WTC11 (cell line): ENCODE measurements around the gene REEP3. TPM values are rescaled to one million over a fixed set of nuclear protein-coding genes. Genes with fewer than 3 reads are reported as not detected.

ENCODE experiments used
- ATAC-seq: fragments of 200-7000 bp; cut with Tn5 transposase; 2 replicates; pipeline ENCODE4 v1.10.0; 2021; ENCODE audit warnings: mild to moderate bottlenecking, moderate library complexity
- CTCF ChIA-PET: fragments of 300-600 bp; sonication (Branson Sonifier 250); formaldehyde crosslinking; loops from one replicate; lab custom pipeline; 2021; ENCODE audit warnings: antibody characterized with exemption; lab: Charles Lee
- POLR2A ChIA-PET: fragments of 350-600 bp; sonication (Branson Sonifier 250); formaldehyde crosslinking; loops from one replicate; lab custom pipeline; 2021; ENCODE audit warnings: antibody characterized with exemption; lab: Charles Lee
- DNase-seq: peaks from one replicate; pipeline ENCODE4 v3.0.0; 2021; ENCODE audit warnings: low spot score
- H3K27ac Mint-ChIP-seq: 2 replicates; pipeline ENCODE4 v1.8.0; 2021; ENCODE audit warnings: mixed read lengths
- H3K27me3 Mint-ChIP-seq: 2 replicates; pipeline ENCODE4 v1.8.0; 2021; ENCODE audit warnings: low read depth, mild to moderate bottlenecking, moderate library complexity, mixed read lengths
- H3K36me3 Mint-ChIP-seq: 2 replicates; pipeline ENCODE4 v1.8.0; 2021; ENCODE audit warnings: mixed read lengths
- H3K4me1 Mint-ChIP-seq: 2 replicates; pipeline ENCODE4 v1.8.0; 2022; ENCODE audit warnings: mixed read lengths
- H3K4me3 Mint-ChIP-seq: 2 replicates; pipeline ENCODE4 v1.8.0; 2021; ENCODE audit warnings: mild to moderate bottlenecking, moderate library complexity, mixed read lengths
- H3K9me3 Mint-ChIP-seq: 2 replicates; pipeline ENCODE4 v1.8.0; 2021; ENCODE audit warnings: mixed read lengths
- CREM ChIP-seq: sonication (generic); formaldehyde crosslinking; IDR thresholded peaks from 2 replicates; pipeline ENCODE4 v1.8.1; 2022; ENCODE audit warnings: mild to moderate bottlenecking, missing genetic modification reagents, moderate library complexity
- ELF4 ChIP-seq: sonication (generic); formaldehyde crosslinking; IDR thresholded peaks from 2 replicates; pipeline ENCODE4 v1.8.1; 2022; ENCODE audit warnings: low read depth, mild to moderate bottlenecking, moderate library complexity, missing genetic modification reagents
- EMX1 ChIP-seq: fragments of 250-450 bp; sonication (Bioruptor Pico); IDR thresholded peaks from 2 replicates; pipeline ENCODE4 v1.8.0; 2021; ENCODE audit warnings: mild to moderate bottlenecking
- ETV6 ChIP-seq: sonication (generic); formaldehyde crosslinking; IDR thresholded peaks from 2 replicates; pipeline ENCODE4 v1.8.1; 2022; ENCODE audit warnings: mild to moderate bottlenecking, missing genetic modification reagents
- IRF2 ChIP-seq: sonication (generic); formaldehyde crosslinking; IDR thresholded peaks from 2 replicates; pipeline ENCODE4 v1.8.0; 2022; ENCODE audit warnings: low read depth, missing genetic modification reagents, borderline replicate concordance
- NFE2L1 ChIP-seq: sonication (generic); formaldehyde crosslinking; IDR thresholded peaks from 2 replicates; pipeline ENCODE4 v1.8.1; 2023; ENCODE audit warnings: missing genetic modification reagents
- NR1H2 ChIP-seq: sonication (generic); formaldehyde crosslinking; IDR thresholded peaks from 2 replicates; pipeline ENCODE4 v1.9.0; 2021; ENCODE audit warnings: mild to moderate bottlenecking, moderate library complexity, missing genetic modification reagents
- NR2C2 ChIP-seq: sonication (generic); formaldehyde crosslinking; IDR thresholded peaks from 2 replicates; pipeline ENCODE4 v1.8.0; 2022; ENCODE audit warnings: mild to moderate bottlenecking, missing genetic modification reagents
- NR3C1 ChIP-seq: sonication (generic); formaldehyde crosslinking; conservative IDR thresholded peaks from 2 replicates; pipeline ENCODE4 v1.8.1; 2023; ENCODE audit warnings: low read depth, mild to moderate bottlenecking, missing genetic modification reagents
- SOX15 ChIP-seq: fragments of 250-450 bp; sonication (Bioruptor Pico); IDR thresholded peaks from 2 replicates; pipeline ENCODE4 v1.9.0; 2021; ENCODE audit warnings: mild to moderate bottlenecking
- TCF7 ChIP-seq: sonication (generic); formaldehyde crosslinking; IDR thresholded peaks from 2 replicates; pipeline ENCODE4 v1.8.0; 2022; ENCODE audit warnings: mild to moderate bottlenecking, low read depth, missing genetic modification reagents, moderate library complexity
- TEAD4 ChIP-seq: sonication (generic); formaldehyde crosslinking; IDR thresholded peaks from 2 replicates; pipeline ENCODE4 v1.8.0; 2022; ENCODE audit warnings: mild to moderate bottlenecking, missing genetic modification reagents
- ZBTB21 ChIP-seq: sonication (generic); formaldehyde crosslinking; IDR thresholded peaks from 2 replicates; pipeline ENCODE4 v1.8.1; 2023; ENCODE audit warnings: mild to moderate bottlenecking, missing genetic modification reagents, borderline replicate concordance
- ZNF138 ChIP-seq: sonication (generic); formaldehyde crosslinking; conservative IDR thresholded peaks from 2 replicates; pipeline ENCODE4 v1.8.1; 2022; ENCODE audit warnings: mild to moderate bottlenecking, moderate library complexity, missing genetic modification reagents
- ZNF396 ChIP-seq: fragments of 250-450 bp; sonication (Bioruptor Pico); IDR thresholded peaks from 2 replicates; pipeline ENCODE4 v1.8.0; 2021; ENCODE audit warnings: mild to moderate bottlenecking, moderate library complexity, borderline replicate concordance
- ZNF416 ChIP-seq: fragments of 250-450 bp; sonication (Bioruptor Pico); IDR thresholded peaks from 2 replicates; pipeline ENCODE4 v1.9.0; 2021; ENCODE audit warnings: mild to moderate bottlenecking, inconsistent platforms
- total RNA-seq: library from RNA; stranded (reverse); gene quantifications from 3 replicates; pipeline ENCODE4 v1.2.3, GENCODE V29; 2021
- TF ChIP-seq, protein P1 (sequence below): sonication (generic); formaldehyde crosslinking; IDR thresholded peaks from 2 replicates; pipeline ENCODE4 v1.8.1; 2023; ENCODE audit warnings: mild to moderate bottlenecking, missing genetic modification reagents, moderate library complexity
- TF ChIP-seq, protein P2 (sequence below): sonication (generic); formaldehyde crosslinking; conservative IDR thresholded peaks from 2 replicates; pipeline ENCODE4 v1.8.1; 2023; ENCODE audit warnings: mild to moderate bottlenecking, low read depth, missing genetic modification reagents, moderate library complexity
- TF ChIP-seq, protein P3 (sequence below): sonication (generic); formaldehyde crosslinking; IDR thresholded peaks from 2 replicates; pipeline ENCODE4 v1.8.0; 2023; ENCODE audit warnings: missing genetic modification reagents
- TF ChIP-seq, protein P4 (sequence below): sonication (generic); formaldehyde crosslinking; IDR thresholded peaks from 2 replicates; pipeline ENCODE4 v1.8.0; 2022; ENCODE audit warnings: mild to moderate bottlenecking, missing genetic modification reagents
- TF ChIP-seq, protein P5 (sequence below): fragments of 250-450 bp; sonication (Bioruptor Pico); IDR thresholded peaks from 2 replicates; pipeline ENCODE4 v1.9.0; 2021; ENCODE audit warnings: mild to moderate bottlenecking, borderline replicate concordance

REEP3 gene
- total RNA-seq, 1 experiment from 2014 or later, result 18.5 TPM

DNA sequence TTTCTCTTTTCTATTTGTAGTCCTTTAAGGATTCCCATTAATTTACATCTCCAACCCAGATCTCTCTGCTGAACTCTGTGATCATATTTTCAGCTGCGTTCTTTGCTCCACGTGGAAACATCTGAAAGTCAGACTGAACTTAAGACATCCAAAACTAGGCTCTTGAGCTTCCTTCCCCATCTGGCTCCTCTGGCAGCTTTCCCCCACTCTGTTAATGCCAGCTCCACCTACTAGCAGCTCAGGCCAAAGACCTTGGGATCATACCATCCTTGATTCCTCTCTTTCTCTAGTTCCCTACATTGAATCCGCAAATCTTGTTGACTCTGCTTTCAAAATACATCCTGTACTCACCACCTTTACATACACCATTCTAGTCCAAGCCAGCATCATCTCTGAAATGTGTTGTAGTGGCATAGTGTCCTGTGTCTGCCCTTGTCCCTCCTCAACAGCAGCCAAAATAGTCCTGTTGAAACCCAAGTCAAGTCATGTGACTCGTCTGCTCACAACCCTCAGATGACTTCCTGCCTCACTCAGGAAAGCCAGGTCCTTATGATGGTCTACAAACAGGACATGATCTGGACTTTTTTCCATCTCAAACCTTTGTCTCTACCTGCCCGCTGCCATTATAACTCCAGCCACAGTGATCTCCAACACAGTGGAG is 7.0 kb downstream of the REEP3 start:
- POLR2A ChIA-PET, result interaction anchor here (0.6 kb wide), 1 partner anchor 132 kb away, joined by 5 read pairs; no protein-coding TSS in a partner anchor
- H3K9me3 Mint-ChIP-seq, result no peaks in the 10 kb centered on the region; the same call in 1 of the 2 replicates
- TF ChIP-seq, protein P1, sequence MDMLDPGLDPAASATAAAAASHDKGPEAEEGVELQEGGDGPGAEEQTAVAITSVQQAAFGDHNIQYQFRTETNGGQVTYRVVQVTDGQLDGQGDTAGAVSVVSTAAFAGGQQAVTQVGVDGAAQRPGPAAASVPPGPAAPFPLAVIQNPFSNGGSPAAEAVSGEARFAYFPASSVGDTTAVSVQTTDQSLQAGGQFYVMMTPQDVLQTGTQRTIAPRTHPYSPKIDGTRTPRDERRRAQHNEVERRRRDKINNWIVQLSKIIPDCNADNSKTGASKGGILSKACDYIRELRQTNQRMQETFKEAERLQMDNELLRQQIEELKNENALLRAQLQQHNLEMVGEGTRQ (CRISPR knock-in tag), result peak; percentile 39; the same call in 1 of the 2 replicates
- TF ChIP-seq ETV6 (CRISPR knock-in tag), result no peak
- peaks cover 9% of the 10 kb centered on the region for H3K36me3 Mint-ChIP-seq
- no peak for ATAC-seq
- no peaks in the 10 kb centered on the region for H3K27me3 Mint-ChIP-seq
- no peak overlapping the region for H3K4me3 Mint-ChIP-seq
- DNase-seq, result no peak
- peaks cover 31% of the 10 kb centered on the region for H3K4me1 Mint-ChIP-seq
- CTCF ChIA-PET, result no interaction called here
- peak overlapping the region; percentile 88 for H3K27ac Mint-ChIP-seq

DNA sequence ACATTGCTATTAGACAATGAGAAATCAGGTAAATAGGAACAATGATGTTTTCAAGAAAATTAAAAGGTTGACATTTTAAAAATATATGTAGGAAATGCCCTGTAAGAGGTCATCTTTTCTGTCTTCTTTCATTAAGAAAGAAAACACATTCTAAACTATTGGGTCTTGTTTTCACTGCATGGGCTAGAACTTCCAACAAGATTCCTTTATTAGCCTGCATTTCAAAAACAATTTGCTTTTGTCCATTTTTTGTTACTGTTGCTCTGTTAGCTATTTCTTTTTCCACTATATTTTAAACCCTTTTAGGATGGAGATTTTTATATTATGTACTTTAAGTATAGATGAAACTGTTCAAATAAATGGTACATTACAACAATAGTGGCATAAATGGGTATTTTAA is 9.2 kb downstream of the REEP3 start:
- ATAC-seq, result no peak
- Mint-ChIP-seq H3K27ac (no peak overlapping the region), H3K4me3 (no peak overlapping the region), H3K36me3 (peaks cover 9% of the 10 kb centered on the region)
- no peak for TF ChIP-seq CREM (CRISPR knock-in tag)
- no peak for TF ChIP-seq ZNF138 (CRISPR knock-in tag)
- TF ChIP-seq, protein P2, sequence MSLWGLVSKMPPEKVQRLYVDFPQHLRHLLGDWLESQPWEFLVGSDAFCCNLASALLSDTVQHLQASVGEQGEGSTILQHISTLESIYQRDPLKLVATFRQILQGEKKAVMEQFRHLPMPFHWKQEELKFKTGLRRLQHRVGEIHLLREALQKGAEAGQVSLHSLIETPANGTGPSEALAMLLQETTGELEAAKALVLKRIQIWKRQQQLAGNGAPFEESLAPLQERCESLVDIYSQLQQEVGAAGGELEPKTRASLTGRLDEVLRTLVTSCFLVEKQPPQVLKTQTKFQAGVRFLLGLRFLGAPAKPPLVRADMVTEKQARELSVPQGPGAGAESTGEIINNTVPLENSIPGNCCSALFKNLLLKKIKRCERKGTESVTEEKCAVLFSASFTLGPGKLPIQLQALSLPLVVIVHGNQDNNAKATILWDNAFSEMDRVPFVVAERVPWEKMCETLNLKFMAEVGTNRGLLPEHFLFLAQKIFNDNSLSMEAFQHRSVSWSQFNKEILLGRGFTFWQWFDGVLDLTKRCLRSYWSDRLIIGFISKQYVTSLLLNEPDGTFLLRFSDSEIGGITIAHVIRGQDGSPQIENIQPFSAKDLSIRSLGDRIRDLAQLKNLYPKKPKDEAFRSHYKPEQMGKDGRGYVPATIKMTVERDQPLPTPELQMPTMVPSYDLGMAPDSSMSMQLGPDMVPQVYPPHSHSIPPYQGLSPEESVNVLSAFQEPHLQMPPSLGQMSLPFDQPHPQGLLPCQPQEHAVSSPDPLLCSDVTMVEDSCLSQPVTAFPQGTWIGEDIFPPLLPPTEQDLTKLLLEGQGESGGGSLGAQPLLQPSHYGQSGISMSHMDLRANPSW (CRISPR knock-in tag), result no peak
- TF ChIP-seq, protein P3, sequence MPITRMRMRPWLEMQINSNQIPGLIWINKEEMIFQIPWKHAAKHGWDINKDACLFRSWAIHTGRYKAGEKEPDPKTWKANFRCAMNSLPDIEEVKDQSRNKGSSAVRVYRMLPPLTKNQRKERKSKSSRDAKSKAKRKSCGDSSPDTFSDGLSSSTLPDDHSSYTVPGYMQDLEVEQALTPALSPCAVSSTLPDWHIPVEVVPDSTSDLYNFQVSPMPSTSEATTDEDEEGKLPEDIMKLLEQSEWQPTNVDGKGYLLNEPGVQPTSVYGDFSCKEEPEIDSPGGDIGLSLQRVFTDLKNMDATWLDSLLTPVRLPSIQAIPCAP (CRISPR knock-in tag), result no peak
- TF ChIP-seq TEAD4, result no peak
- no peak for TF ChIP-seq ZNF416 (CRISPR knock-in tag)
- TF ChIP-seq NR1H2 (CRISPR knock-in tag), result no peak
- no peak for TF ChIP-seq EMX1
- TF ChIP-seq, protein P4, sequence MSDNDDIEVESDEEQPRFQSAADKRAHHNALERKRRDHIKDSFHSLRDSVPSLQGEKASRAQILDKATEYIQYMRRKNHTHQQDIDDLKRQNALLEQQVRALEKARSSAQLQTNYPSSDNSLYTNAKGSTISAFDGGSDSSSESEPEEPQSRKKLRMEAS (CRISPR knock-in tag), result no peak
- no peak for TF ChIP-seq ZBTB21 (CRISPR knock-in tag)
- TF ChIP-seq NR2C2, result no peak
- TF ChIP-seq ELF4, result no peak
- TF ChIP-seq NFE2L1 (CRISPR knock-in tag), result no peak
- TF ChIP-seq SOX15 (CRISPR knock-in tag), result no peak
- no peak for TF ChIP-seq NR3C1 (CRISPR knock-in tag)
- no peak for TF ChIP-seq TCF7 (CRISPR knock-in tag)
- no peak for TF ChIP-seq ZNF396 (CRISPR knock-in tag)
- TF ChIP-seq, protein P5, sequence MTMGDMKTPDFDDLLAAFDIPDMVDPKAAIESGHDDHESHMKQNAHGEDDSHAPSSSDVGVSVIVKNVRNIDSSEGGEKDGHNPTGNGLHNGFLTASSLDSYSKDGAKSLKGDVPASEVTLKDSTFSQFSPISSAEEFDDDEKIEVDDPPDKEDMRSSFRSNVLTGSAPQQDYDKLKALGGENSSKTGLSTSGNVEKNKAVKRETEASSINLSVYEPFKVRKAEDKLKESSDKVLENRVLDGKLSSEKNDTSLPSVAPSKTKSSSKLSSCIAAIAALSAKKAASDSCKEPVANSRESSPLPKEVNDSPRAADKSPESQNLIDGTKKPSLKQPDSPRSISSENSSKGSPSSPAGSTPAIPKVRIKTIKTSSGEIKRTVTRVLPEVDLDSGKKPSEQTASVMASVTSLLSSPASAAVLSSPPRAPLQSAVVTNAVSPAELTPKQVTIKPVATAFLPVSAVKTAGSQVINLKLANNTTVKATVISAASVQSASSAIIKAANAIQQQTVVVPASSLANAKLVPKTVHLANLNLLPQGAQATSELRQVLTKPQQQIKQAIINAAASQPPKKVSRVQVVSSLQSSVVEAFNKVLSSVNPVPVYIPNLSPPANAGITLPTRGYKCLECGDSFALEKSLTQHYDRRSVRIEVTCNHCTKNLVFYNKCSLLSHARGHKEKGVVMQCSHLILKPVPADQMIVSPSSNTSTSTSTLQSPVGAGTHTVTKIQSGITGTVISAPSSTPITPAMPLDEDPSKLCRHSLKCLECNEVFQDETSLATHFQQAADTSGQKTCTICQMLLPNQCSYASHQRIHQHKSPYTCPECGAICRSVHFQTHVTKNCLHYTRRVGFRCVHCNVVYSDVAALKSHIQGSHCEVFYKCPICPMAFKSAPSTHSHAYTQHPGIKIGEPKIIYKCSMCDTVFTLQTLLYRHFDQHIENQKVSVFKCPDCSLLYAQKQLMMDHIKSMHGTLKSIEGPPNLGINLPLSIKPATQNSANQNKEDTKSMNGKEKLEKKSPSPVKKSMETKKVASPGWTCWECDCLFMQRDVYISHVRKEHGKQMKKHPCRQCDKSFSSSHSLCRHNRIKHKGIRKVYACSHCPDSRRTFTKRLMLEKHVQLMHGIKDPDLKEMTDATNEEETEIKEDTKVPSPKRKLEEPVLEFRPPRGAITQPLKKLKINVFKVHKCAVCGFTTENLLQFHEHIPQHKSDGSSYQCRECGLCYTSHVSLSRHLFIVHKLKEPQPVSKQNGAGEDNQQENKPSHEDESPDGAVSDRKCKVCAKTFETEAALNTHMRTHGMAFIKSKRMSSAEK (CRISPR knock-in tag), result no peak
- no peak for TF ChIP-seq IRF2 (CRISPR knock-in tag)
- TF ChIP-seq, all 79 proteins: peak for 0
- CTCF ChIA-PET, result no interaction called here
- no peaks in the 10 kb centered on the region; the same call in 1 of the 2 replicates for H3K9me3 Mint-ChIP-seq
- H3K27me3 Mint-ChIP-seq, result no peaks in the 10 kb centered on the region
- H3K4me1 Mint-ChIP-seq, result peaks cover 19% of the 10 kb centered on the region
- no peak for DNase-seq
- POLR2A ChIA-PET, result no interaction called here
